Activated naive CD8-positive, alpha-beta T cell treated with anti-CD3 and anti-CD28 coated beads, Interleukin-2, amount 50 U/mL, for 24 hours (primary cell): ENCODE data around the gene USP13.
"Not testable (repeated sequence)": the region's sequence is repeated elsewhere in the genome, so short reads cannot be mapped to it uniquely, and the experiment has no call there.

Experiments used
- ATAC-seq: fragments of 150-1000 bp; cut with Tn5 transposase; one replicate; pipeline ENCODE4 v1.10.0; 2021
- DNase-seq: peaks from one replicate; pipeline ENCODE4 v3.0.0; 2021
- H3K27ac Mint-ChIP-seq: one replicate; pipeline ENCODE4 v1.8.0; 2021; ENCODE audit warnings: mild to moderate bottlenecking, mixed read lengths
- H3K27me3 Mint-ChIP-seq: one replicate; pipeline ENCODE4 v1.8.0; 2021; ENCODE audit warnings: mixed read lengths
- H3K36me3 Mint-ChIP-seq: one replicate; pipeline ENCODE4 v1.8.0; 2021; ENCODE audit warnings: low read depth, mixed read lengths
- H3K4me1 Mint-ChIP-seq: one replicate; pipeline ENCODE4 v1.8.0; 2021; ENCODE audit warnings: mixed read lengths
- H3K4me3 Mint-ChIP-seq: one replicate; pipeline ENCODE4 v1.8.0; 2021; ENCODE audit warnings: mild to moderate bottlenecking, moderate library complexity, mixed read lengths
- H3K9me3 Mint-ChIP-seq: one replicate; pipeline ENCODE4 v1.8.0; 2021; ENCODE audit warnings: mixed read lengths

USP13 gene

DNA sequence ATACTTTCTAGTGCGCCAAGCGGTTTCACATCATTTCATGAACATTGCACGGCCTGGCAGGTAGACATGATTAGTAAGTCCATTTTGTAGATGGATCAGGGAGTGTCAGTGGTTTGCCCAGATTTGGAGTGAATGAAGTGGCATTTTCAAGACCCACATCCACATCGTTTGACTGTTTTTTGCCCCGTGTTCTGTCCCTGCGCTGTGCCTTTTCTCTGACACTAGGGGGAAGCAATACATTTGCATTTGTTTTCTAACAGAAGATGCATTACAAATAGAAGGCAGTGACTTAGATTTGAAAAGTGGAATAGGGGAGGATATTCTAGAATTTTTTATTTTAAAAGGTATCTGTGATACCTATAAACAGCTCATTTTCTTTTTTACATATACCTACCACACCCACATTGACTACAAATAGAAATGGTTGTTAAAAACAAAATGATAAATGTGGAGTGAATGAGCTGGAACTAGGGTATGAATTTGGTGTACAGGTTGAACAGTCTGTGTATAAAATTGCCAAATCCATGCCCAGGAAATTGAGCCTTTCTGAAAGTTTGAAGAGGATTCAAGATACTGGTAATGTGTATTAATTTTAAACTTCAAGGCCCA is 98.0 kb downstream of the USP13 start:
- DNase-seq (no peak), ATAC-seq (no peak)
- Mint-ChIP-seq H3K9me3 (no peaks in the 10 kb centered on the region), H3K27ac (no peak overlapping the region), H3K27me3 (no peaks in the 10 kb centered on the region), H3K4me3 (no peak overlapping the region), H3K36me3 (peaks cover 2% of the 10 kb centered on the region), H3K4me1 (no peaks in the 10 kb centered on the region)

DNA sequence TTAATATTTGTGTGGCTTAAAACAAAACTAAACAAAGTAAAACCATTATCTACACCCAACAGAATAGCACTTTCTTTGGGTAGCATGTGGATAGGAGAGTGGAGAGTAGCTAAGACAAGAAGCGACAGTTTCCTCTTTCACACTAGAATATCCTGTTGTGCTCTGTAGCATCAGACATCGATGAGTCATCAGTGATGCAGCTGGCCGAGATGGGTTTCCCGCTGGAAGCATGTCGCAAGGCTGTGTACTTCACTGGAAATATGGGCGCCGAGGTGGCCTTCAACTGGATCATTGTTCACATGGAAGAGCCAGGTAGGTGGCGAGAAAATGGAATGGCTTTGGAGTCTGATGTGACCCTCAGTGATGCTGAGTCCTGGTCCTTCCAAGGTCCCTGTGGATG is 108.1 kb downstream of the USP13 start:
- no peak for ATAC-seq
- no peak overlapping the region for H3K4me3 Mint-ChIP-seq
- peaks cover 31% of the 10 kb centered on the region for H3K36me3 Mint-ChIP-seq
- H3K4me1 Mint-ChIP-seq: no peaks in the 10 kb centered on the region
- no peaks in the 10 kb centered on the region for H3K9me3 Mint-ChIP-seq
- DNase-seq: no peak
- H3K27me3 Mint-ChIP-seq: no peaks in the 10 kb centered on the region
- no peak overlapping the region for H3K27ac Mint-ChIP-seq

- ATAC-seq (no peak), DNase-seq (no peak)
- Mint-ChIP-seq H3K4me1 (no peaks in the 10 kb centered on the region), H3K27me3 (no peaks in the 10 kb centered on the region), H3K36me3 (peaks cover 21% of the 10 kb centered on the region), H3K9me3 (no peaks in the 10 kb centered on the region), H3K4me3 (no peak overlapping the region), H3K27ac (no peak overlapping the region)
Measured at GRCh38 chr3:179765396-179765795, 112.6 kb downstream of the USP13 start.

GRCh38 chr3:179766416-179767133 is 113.7 kb downstream of the USP13 start:
- no peak for DNase-seq
- H3K27ac Mint-ChIP-seq: no peak overlapping the region
- H3K9me3 Mint-ChIP-seq: no peaks in the 10 kb centered on the region
- H3K4me3 Mint-ChIP-seq: no peak overlapping the region
- no peaks in the 10 kb centered on the region for H3K4me1 Mint-ChIP-seq
- H3K27me3 Mint-ChIP-seq: no peaks in the 10 kb centered on the region
- peaks cover 13% of the 10 kb centered on the region for H3K36me3 Mint-ChIP-seq
- ATAC-seq: no peak

DNA sequence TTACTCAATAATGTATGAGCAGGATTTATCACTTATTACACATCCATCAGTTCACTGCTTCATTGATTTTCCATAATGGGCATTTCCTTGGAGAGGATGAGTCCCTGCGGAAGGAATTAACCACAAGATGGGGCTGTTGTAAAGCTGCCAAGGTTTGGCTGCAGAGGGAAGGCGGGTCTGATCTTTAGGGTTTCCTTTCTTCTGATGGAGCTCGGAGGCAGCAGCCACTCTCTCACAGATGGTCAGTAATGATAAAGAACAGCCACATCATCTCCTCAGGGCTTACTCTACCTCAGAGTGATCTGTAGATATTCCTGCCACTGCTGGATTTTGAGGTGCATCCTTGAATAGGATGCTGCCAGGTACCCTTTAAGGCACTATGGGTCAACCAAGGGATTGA is 115.2 kb downstream of the USP13 start:
- Mint-ChIP-seq H3K36me3 (peaks cover 7% of the 10 kb centered on the region), H3K9me3 (no peaks in the 10 kb centered on the region), H3K27ac (no peak overlapping the region), H3K4me3 (no peak overlapping the region), H3K27me3 (no peaks in the 10 kb centered on the region), H3K4me1 (no peaks in the 10 kb centered on the region)
- DNase-seq (no peak), ATAC-seq (no peak)

DNA sequence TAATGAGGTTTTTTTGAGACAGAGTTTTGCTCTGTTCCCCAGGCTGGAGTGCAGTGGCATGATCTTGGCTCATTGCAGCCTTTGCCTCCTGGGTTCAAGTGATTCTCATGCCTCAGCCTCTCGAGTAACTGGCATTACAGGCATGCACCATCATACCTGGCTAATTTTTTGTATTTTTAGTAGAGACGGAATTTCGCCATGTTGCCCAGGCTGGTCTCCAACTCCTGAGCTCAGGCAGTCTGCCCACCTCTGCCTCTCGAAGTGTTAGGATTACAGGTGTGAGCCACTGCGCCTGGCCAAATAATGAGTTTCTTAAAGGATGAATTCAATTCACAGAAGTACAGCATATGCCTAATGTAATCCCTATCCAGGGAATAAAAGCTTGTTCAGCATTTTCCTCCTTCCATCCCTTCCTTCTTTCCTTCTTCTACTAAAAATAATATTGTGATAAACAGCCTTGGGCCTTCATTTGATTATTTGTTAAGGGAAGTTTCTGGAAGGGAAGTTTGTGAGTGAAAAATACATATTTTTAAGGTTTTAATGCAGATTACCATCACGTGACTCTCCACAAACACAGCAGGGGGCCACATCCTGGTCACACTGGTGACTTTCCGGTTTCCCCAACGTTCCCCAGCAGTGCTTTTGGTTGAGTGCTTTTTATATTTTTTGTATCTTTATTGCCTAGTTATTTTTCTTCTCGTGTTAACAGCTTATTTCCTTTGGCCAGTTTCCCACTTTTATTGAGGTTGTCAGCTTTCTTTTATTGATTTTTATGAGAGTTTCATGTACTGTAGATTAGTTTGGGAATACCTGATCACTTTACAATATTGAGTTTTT is 116.8 kb downstream of the USP13 start:
- no peaks in the 10 kb centered on the region for H3K27me3 Mint-ChIP-seq
- no peaks in the 10 kb centered on the region for H3K4me1 Mint-ChIP-seq
- DNase-seq (no peak), ATAC-seq (no peak)
- H3K4me3 Mint-ChIP-seq: no peak overlapping the region
- peaks cover 19% of the 10 kb centered on the region for H3K36me3 Mint-ChIP-seq
- H3K9me3 Mint-ChIP-seq: no peaks in the 10 kb centered on the region
- H3K27ac Mint-ChIP-seq: no peak overlapping the region

GRCh38 chr3:179771797-179772196 is 119.0 kb downstream of the USP13 start:
- ATAC-seq (no peak), DNase-seq (no peak)
- H3K9me3 Mint-ChIP-seq: no peaks in the 10 kb centered on the region
- no peaks in the 10 kb centered on the region for H3K4me1 Mint-ChIP-seq
- H3K27ac Mint-ChIP-seq: no peak overlapping the region
- no peak overlapping the region for H3K4me3 Mint-ChIP-seq
- H3K27me3 Mint-ChIP-seq: no peaks in the 10 kb centered on the region
- peaks cover 26% of the 10 kb centered on the region for H3K36me3 Mint-ChIP-seq

GRCh38 chr3:179772297-179772696 is 119.5 kb downstream of the USP13 start:
- Mint-ChIP-seq H3K27ac (no peak overlapping the region), H3K27me3 (no peaks in the 10 kb centered on the region), H3K4me3 (no peak overlapping the region), H3K36me3 (peaks cover 23% of the 10 kb centered on the region), H3K9me3 (no peaks in the 10 kb centered on the region), H3K4me1 (no peaks in the 10 kb centered on the region)
- ATAC-seq (no peak), DNase-seq (no peak)

DNA sequence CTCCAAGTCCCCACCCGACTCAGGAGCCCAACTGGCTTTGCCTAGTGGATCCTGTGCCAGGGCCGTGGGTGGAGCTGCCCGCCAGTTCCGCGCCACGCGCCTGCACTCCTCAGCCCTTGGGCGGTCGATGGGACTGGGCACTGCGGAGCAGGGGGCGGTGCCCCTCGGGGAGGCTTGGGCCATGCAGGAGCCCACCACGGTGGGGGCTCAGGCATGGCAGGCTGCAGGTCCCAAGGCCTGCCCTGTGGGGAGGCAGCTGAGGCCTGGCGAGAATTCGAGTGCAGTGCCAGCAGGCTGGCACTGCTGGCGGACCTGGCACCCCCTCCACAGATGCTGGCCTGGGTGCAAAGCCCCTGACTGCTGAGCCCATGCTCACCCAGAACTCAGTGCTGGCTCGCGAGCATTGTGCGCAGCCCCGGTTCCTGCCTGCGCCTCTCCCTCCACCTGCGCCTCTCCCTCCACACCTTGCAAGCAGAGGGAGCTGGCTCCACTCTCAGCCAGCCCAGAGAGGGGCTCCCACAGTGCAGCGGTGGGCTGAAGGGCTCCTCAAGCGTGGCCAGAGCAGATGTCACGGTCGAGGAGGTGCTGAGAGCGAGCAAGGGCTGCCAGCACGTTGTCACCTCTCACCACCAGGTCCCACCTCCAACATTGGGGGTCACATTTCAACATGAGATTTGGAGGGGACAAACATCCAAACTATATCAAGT is 122.7 kb downstream of the USP13 start:
- Mint-ChIP-seq H3K27ac (no peak overlapping the region), H3K4me3 (no peak overlapping the region), H3K9me3 (peaks cover 4% of the 10 kb centered on the region), H3K4me1 (peaks cover 1% of the 10 kb centered on the region), H3K27me3 (no peaks in the 10 kb centered on the region), H3K36me3 (peaks cover 35% of the 10 kb centered on the region)
- ATAC-seq (no peak), DNase-seq (no peak)

GRCh38 chr3:179782841-179783240 is 130.0 kb downstream of the USP13 start:
- peaks cover 21% of the 10 kb centered on the region for H3K36me3 Mint-ChIP-seq
- H3K4me1 Mint-ChIP-seq, H3K27ac Mint-ChIP-seq, H3K4me3 Mint-ChIP-seq, H3K27me3 Mint-ChIP-seq, H3K9me3 Mint-ChIP-seq, ATAC-seq, DNase-seq: not testable (repeated sequence)

DNA sequence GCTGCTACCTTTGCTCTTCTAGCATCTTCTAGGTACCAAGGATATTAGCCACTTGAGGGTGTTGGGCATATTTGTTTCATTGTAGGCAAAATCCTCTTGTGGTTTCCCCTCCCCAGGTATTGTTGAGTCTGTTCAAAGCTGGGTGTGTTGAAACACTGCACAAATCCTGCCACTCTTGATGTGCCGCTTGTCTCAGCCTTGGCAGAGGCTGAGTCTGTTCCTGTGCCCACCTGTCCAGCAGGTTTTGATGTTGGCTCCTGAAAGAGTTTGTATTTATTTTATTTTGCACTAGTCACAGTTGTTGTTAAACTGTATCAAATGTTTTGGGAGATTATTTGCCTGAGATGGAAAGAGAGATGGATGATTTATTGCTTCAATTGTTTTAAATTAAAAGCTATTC is 136.2 kb downstream of the USP13 start:
- H3K36me3 Mint-ChIP-seq: peaks cover 5% of the 10 kb centered on the region
- H3K27me3 Mint-ChIP-seq: no peaks in the 10 kb centered on the region
- H3K4me1 Mint-ChIP-seq: no peaks in the 10 kb centered on the region
- DNase-seq: no peak
- ATAC-seq: no peak
- H3K4me3 Mint-ChIP-seq: no peak overlapping the region
- H3K9me3 Mint-ChIP-seq: no peaks in the 10 kb centered on the region
- H3K27ac Mint-ChIP-seq: no peak overlapping the region

- no peak overlapping the region for H3K27ac Mint-ChIP-seq
- no peak overlapping the region for H3K4me3 Mint-ChIP-seq
- H3K27me3 Mint-ChIP-seq: no peaks in the 10 kb centered on the region
- no peak for ATAC-seq
- no peaks in the 10 kb centered on the region for H3K9me3 Mint-ChIP-seq
- H3K4me1 Mint-ChIP-seq: peaks cover 2% of the 10 kb centered on the region
- no peak for DNase-seq
- H3K36me3 Mint-ChIP-seq: peaks cover 2% of the 10 kb centered on the region
Measured at GRCh38 chr3:179791793-179792192, 139.0 kb downstream of the USP13 start.

- DNase-seq (no peak), ATAC-seq (no peak)
- no peaks in the 10 kb centered on the region for H3K9me3 Mint-ChIP-seq
- H3K27me3 Mint-ChIP-seq: no peaks in the 10 kb centered on the region
- no peaks in the 10 kb centered on the region for H3K36me3 Mint-ChIP-seq
- no peak overlapping the region for H3K27ac Mint-ChIP-seq
- peaks cover 2% of the 10 kb centered on the region for H3K4me1 Mint-ChIP-seq
- H3K4me3 Mint-ChIP-seq: no peak overlapping the region
Measured at GRCh38 chr3:179794355-179794754, 141.5 kb downstream of the USP13 start.

DNA sequence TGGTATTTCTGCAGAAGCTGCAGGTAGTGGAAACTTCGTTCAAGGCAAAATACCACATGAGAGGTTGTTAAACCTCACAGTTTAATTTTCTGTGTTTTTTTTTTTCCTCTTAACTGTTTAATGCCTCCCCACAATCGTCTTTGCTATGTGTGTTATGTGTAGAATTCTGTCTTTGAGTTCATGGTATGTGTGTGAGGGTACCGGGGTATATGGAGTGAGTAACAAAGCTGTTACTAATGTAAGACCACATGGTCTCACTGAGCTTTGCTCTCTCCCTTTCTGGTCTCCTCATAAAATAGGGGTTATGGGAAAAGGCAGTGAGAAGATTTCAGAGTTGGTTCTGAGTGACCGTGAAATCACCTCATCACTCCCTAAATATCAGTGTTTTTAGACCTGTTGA is 143.6 kb downstream of the USP13 start:
- no peaks in the 10 kb centered on the region for H3K36me3 Mint-ChIP-seq
- DNase-seq: no peak
- H3K4me3 Mint-ChIP-seq: no peak overlapping the region
- no peak overlapping the region for H3K27ac Mint-ChIP-seq
- H3K9me3 Mint-ChIP-seq: no peaks in the 10 kb centered on the region
- no peaks in the 10 kb centered on the region for H3K27me3 Mint-ChIP-seq
- peaks cover 2% of the 10 kb centered on the region for H3K4me1 Mint-ChIP-seq
- no peak for ATAC-seq
